HG03139 (cell line): ENCODE results near the gene POLR3GL.
A peak's percentile ranks its signal among the peaks of the same experiment; 100 is the strongest.

ENCODE experiments used
- ATAC-seq: cut with Tn5 transposase; IDR thresholded peaks from one replicate; pipeline ENCODE4 v1.9.1; 2021; ENCODE audit not compliant: unreplicated experiment

POLR3GL gene

DNA sequence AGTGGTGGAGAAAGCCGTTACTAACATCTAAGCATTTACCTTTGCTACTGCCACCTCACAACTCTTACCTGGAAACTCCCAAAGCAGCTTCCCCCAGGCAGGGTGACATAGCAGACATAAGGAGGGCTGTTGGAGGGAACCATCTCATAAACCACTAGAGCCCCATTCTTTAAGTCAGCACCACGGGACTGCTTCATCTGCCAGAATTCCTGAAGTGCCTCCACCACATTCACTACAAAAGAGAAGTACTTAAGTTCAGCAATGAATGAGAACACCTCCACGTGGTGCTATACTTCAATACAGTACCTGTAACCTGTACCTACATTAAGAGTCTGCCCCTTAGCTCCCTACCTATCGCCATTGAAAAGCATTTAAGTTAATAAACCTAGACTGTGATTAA lies 16.9 kb upstream of the POLR3GL start:
- no peak for ATAC-seq

DNA sequence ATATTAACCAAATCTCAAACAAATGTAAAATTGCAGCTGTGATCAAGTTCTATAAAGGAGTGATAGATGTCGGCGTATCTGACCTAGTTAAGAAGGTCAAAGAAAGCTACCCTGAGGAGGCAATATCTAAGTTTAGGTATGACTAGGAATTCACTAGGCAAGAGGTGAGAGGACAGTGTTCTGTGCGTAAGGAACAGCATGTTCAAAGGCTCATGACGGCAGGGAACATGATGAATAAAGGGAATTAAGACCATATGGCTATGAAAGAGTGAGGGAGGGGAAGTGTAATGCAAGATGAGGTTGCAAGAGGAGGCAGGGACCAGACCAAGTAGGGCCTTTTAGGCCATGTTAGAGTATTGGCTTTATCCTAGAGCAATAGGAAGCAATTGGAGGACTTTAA lies 15.3 kb upstream of the POLR3GL start:
- no peak for ATAC-seq

DNA sequence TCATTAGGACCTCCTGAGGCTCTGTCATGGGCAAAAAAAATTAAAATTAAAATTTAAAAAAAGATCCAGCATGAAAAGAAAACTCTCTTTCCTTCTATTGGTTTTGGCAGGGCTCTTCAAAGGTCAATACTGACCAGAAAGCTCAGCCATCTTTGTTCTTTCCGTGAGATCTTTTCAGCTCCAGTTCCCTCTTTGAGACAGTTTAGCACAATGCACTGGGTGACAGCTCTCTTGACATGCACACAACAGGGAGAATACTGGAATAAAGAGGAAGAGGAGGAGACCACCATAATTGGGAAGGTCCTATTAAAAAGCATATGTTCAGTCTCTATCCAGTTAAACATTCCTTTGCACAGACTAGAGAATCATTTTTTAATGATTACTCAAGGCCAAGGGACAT lies 13.0 kb upstream of the POLR3GL start:
- ATAC-seq: no peak

DNA sequence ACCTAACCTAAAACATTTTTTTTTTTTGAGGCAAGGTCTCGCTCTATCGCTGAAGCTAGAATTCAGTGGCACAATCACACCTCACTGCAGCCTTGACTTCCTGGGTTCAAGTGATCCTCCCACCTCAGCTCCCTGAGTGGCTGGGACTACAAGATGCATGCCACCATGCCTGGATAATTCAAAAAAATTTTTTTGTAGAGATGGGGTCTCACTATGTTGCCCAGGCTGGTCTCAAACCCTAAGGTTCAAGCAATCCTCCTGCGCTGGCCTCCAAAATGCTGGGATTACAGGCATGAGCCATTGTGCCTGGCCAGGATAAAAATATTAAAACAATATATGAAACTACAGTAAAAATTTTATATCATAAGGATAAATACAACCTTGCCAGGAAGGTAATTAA lies 11.6 kb upstream of the POLR3GL start:
- no peak for ATAC-seq

DNA sequence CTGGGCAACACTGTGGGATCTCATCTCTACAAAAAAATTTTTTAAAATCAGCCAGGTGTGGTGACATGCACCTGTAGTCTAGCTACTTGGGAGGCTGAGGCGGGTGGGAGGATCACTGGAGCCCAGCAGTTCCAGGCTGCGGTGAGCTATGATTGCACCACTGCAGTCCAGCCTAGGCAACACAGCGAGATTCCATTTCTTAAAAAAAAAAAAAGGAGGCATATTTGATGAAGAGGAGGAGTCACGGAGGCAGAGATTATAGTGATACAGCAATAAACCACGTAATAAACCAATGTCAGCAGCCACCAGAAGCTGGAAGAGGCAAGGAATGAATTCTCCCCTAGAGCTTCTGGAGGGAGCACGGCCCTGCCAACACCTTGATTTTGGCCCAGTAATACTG lies 10.6 kb upstream of the POLR3GL start:
- no peak for ATAC-seq

DNA sequence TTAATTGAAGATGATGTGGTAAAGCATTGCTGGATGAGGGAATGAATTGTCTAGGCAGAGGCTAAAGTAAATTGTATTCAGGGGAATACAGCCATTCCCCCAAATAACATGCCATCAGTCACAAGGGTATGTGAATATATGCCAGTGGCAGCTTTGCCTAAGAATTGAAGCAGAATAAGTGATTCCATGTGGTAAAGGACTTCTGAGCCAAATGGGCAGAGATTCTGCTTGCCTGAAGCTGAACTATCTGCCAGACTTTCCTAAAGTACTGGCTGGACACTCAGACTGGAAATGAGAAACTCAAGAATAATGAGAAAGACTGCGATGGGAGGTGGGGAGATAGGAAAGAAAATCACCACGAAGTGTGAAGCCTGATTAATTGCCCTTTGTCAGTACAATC lies 9.1 kb upstream of the POLR3GL start:
- no peak for ATAC-seq

DNA sequence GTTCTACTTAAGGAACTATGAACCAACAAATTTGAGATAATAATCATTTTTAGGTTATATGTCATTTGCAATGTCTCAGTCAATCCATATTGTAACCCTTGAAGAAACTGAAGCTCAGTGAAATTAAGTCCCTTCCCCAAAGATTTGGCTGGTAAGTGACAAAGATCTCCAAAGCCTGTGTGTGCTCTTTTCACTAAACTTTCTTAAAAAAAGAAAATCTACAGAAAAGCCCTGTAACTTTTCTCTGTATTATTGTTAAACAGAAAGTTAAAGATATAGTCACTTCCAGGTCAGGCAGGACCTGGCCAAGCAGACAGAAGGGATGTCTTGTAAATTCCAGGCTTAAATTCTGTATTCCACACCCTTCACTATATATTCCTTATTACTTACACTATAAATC lies 8.1 kb upstream of the POLR3GL start:
- ATAC-seq: no peak

DNA sequence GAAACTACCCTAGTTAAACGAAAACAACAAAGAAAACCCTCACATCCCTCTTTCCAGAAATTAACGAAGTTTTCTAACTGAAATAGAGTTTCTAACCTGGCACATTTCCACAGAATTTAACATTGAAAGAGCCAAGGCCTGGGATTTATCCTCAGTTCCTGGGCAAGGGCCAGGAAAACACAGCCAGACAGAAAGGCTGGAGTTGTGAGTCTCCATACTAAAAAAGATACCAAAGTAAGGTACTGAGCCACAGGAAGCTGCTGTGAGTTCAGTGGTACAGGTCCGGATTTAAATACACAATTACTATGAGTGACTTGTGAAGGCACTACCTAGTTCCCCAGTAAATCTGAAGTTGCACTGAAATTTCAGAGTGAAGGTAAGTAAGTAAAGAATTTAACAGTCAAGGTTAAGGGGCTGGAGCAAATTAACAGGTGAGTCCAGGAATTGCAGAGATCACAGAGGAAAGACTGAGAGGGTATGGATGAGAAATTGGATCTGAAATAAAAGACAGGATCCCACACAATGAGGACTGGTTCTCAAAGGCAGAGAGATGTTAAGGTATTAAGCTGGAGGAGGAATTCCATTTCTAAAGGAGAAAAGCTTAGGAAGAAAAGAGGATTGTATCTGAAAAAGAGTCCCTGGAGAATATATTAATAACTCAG lies 7.6 kb upstream of the POLR3GL start:
- ATAC-seq: no peak

DNA sequence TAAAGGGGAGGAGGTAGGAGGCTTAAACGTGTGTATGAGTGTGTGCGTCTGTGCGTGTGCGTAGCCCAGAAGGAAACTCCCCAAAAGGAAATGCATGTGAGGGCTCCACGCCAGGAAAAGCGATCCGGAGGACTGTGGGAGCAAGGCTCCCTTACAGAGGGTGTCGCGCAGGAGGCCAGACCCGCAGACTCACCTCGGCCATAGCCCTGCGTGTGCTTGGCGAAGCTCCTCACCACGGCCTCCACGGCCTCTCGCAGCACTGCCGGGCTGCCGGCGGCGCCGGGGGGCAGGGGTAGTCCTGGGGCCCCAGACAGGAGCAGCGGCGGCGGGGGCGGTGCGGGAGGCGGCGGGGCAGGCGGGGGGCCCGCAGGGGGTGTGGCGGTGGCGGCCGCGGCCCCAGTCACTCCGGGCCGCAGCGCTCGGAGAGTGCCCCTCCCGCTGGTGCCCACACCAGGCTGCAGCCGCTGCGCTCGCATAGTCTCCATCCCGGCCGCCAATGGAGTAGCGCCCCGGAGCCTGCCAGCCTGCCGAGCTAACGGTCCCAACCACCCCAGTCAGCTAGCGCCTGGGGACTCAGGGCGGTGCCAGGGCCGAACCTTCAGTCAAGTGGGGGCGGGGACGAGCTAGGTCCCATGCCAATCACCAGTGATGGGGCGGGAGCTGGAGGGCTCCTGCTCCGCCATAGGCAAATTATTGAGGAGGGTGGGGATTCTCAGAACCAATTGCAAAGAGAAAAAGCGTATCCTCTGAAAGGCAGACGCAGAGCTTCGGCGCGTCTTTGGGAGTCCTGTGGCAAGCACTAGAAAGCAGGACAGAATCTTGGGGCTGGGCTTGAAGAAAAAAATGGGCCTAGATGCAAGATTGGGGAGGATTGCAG lies 6.8 kb upstream of the POLR3GL start, which contains the start of gene LIX1L:
TSS of gene LIX1L (minus strand) at position 575 of the 877 bp plus-strand sequence. CDS start at position 485, 90 bp downstream.
- peak; percentile 78 for ATAC-seq

DNA sequence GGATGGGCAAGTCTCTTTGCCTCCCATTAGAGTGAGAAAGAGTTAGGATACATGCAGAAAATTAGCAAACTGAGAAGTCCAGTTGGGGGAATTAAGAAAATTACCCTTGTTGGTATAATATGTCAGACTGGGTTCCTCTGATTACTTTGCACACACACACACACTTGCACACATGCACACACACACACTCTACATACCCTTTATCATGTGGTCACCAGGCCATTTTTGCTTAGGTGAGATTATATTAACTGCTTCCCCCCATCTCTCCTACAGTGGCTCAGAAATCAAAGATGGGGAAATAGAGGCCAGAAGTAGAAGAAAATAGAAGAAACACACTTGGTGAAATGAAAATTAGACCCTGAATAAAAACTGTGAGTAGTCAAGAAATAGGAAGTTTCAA lies 5.8 kb upstream of the POLR3GL start:
- ATAC-seq: no peak

DNA sequence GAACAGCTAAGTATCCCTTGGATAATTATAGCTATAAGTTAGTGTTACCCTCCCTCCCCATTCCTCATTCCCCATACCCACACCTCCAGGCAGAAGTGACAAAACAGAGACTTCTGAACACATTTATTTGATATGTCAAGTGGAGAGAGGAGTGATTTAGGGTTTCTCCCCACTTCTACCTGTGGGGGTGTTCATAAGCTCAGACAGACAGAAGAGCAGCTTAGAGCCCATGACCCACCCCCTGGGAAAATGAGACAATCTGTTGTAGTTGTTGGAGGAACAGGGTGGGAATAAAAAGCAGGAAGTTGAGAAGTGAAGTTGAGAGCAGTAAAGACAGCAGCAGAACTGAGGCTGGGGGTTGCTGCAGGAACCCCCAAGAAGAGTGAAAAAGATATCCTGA lies 5.2 kb upstream of the POLR3GL start:
- ATAC-seq: no peak

DNA sequence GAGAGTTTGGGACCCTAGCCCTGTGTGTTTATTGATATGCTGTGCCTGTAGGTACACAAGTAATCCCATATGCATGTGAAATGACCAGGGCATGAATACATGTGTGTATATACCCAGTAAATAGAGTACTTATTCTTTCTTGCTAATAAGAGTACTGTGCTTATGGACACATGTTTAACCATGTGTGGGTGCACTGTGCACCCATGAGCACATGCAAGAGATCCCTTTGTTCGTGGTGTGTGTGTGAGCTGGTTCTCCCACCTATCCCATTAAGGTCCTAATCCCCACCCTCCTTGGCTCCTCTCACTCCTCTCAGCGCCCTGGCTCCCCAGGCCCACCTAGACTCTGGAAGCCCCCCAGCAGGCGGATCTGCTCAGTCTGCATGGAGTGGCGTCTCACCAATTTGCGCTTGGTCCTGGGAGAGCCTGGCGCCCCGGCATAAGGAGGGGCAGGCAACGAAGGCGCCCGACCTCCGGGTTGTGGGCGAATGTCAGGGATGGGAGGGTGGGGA lies 4.5 kb upstream of the POLR3GL start:
- ATAC-seq: no peak

DNA sequence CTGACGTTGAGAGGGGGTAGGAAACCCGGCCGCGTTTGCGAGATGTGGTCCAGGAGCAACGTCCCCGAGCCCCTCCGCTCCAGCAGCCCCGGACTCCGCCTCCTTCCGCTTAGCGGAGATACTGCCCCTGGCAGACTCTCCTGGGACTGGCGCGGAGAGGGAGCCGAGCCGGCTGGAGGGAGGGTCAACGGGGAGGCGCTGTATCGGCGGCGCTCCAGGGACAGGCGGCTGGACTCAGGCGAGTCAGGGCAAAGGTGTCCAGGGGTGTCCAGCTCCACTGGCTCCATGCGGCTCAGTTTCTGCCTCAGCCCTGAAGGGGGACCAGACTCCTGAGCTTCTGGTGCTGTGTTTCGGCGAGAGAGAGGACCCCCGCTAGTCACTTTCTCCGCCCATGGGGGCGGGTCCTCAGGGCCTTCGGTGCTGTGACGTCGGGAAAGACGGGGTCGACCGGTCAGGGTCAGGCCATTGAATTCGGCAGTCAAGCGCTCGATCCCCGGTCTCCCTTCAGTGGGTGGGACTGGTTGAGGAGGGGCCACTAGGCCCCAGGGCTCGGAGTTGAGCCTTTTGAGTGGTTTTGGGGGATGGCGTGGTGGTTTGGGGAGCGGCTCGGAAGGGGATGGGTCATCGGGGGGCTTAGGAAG lies 3.9 kb upstream of the POLR3GL start:
- ATAC-seq: no peak

DNA sequence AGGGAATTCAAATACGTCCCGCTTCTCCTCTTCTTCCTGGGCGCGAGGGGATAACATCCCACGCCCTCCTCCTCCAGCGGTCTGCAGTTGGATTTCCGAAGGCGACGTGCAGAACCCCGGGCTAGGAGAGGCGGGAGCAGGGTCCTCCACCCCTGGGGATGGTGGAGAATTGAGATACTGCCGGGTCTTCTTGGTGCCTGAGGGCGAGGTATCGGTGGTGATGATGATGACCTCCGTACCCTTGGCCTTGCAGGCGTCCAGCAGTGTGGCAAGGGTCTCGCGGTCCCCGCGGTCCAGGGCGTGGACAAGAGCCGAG lies 3.4 kb upstream of the POLR3GL start:
- ATAC-seq: no peak

DNA sequence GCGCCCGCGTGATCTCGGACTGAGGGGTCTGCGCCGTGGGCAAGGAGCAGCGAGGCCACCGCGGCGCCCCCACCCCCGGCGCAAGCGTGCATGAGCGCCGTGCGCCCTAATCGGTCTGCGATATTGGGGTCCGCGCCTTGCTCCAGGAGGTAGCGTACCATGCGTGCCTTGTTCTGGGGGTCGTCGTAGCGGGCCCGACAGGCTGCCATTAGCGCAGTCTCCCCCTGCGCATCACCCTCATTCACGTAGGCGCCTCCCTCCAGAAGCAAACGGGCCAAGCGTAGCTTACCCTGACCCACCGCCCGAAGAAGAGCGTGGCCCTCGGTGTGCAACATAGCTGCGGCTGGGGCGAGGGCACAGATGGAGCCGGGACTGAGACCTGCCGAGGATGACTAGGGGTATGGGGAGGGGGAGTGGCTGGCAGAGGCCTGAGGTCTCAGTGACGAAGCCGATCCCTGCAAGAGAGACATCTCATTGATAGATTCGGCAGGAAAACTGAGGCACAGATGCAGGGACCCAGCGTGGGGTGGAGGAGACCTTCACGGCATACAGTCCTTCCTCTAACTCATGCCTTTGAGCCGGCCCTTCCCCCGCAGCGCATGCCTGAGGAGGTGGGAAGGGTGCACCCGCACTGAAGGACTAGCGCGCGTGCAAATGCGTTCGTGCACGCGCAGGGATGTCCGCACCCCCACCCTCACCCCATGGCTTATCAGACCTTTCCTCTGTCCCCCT lies 2.9 kb upstream of the POLR3GL start:
- ATAC-seq: no peak

DNA sequence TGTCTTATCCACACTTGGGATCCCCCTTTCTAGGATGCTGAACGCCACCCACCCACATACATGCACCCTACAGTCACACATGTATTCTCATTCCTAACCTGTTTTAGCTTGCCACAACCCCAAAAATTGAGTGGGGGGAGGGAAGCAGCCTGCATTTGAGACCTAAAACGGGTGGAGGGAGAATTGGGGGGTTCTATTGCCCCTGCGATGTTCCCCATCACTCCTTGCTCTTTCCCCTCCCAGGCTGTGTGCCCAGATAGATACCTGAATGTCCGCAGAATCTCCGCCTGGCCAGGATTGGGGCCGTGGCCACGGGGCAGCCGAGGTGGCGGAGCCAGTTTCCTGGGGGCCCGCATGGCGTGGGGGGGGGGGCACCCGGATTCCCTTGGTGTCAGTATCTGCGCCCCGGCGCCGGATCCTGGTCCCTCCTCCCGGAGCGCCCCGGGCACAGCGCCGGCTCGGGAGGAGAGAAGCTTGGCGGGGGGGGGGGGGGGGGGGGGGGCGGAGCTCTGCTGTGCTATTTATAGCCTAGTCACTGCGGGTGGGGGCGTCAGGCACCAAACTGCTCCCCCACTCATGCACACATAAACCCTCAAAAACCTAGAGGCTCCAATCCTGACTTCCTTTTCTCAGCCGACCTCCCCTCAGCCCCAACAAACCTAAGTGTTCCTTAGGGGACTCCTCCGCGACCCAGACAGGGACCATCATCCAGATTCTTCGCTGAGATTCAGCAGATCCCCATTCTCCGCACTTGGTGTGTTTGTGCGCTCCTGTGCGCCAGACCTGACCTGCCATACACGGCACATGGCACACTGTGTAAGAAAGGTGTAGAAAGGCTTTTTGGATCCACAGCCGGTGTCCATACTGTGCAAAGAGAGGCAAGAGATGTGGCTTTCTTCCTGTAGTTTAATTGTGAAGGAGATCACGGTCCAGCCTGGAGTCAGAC lies 2.1 kb upstream of the POLR3GL start:
- ATAC-seq: no peak

DNA sequence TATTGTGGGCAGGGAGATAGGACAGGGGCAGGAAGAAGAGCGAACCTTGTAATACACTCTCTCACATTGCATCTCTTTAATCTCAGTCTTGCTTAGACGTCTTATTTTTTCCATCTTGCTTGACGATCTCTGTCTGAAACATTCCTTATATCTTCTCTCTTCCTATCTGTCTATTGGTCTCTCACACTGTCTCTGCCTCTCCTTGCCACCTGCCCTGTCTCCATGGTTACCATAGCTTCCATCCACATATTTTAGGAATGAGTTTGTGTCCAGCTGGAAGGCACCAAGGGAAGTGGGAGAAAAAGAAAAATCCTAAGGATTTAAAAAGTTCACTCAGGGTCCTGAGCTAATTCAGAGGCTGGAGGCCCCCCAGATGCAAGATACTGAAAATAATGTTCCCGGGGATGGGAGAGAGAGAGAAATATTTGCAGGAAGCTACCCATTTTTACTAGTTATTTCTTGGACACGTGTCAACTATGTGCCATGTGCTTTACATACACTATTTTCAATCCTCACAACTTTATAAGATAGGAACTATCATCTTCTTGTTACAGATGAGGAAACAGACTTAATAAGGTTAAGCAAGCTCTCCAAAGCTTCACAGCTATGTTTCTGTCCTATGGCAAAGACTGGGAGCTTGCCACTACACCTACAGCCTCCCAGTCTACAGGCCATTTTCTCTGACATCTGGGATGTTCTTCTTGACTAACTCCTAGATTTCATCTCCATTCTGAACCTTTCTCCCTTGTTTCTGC lies 1.0 kb upstream of the POLR3GL start:
- no peak for ATAC-seq

DNA sequence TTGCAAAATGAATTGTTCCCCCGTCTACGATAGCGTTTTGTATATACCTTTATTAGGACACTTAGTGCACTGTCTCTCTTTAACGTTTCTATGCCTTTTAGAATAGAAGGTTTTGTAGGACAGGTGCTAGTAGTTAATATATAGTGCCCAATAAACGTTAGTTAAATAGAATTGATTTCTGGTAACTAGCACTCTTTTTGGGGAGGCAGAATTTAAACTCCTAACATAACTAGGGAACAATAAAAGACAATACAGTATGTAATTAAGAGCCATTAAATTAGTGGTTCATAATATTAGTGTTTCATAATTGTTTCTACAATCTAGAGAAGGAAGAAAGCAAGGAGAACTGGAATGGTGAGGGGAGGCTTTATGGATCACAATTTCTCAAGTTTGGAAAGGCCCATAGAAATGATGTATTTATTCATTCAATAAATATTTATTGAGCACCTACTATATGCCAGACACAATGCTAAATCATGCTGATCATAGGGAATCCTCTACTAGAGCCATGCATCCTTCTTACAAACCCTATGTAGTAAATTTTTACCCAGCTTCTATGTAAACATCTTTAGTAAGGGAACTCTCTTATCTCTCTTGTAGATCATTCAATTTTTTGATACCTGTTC lies 742 bp downstream of the POLR3GL start:
- no peak for ATAC-seq

DNA sequence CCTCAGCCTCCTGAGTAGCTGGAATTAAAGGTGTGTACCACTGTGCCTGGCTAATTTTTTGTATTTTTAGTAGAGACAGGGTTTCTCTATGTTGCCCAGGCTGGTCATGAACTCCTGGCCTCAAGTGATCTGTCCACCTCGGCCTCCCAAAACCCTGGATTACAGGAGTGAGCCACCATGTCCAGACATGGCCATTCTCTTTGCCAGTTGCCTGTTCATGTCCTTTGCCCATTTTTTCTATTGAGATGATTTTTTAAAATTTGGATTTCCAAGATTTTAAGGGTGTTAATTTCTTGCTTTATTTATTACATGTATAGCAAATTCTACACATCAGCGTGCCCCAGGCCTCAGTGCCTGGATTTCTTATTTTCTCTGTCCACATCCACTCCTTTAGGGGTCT lies 2.8 kb downstream of the POLR3GL start:
- no peak for ATAC-seq
